ENCODE measurements around the gene HBZ.

DNA sequence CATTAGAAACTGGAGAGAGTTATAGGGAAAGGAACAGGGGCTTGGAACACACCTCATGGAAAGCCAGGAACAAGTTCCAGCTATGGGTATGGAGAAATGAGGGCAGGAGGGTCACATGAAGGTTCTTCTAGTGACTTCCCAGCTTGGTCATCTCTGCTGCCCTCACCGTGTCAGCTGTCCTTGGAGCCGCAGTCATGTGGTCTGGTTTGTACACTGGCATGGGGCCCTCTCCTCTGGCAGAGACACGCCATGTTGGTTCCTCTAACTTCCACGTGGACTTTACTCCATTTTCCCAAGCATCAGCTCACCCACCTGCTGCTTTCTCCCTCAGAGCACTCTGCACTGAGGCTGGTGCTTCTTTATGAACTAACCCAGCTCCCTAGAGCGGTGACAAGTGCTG, 48.1 kb upstream of the HBZ start:
- TF ChIP-seq, protein P1, sequence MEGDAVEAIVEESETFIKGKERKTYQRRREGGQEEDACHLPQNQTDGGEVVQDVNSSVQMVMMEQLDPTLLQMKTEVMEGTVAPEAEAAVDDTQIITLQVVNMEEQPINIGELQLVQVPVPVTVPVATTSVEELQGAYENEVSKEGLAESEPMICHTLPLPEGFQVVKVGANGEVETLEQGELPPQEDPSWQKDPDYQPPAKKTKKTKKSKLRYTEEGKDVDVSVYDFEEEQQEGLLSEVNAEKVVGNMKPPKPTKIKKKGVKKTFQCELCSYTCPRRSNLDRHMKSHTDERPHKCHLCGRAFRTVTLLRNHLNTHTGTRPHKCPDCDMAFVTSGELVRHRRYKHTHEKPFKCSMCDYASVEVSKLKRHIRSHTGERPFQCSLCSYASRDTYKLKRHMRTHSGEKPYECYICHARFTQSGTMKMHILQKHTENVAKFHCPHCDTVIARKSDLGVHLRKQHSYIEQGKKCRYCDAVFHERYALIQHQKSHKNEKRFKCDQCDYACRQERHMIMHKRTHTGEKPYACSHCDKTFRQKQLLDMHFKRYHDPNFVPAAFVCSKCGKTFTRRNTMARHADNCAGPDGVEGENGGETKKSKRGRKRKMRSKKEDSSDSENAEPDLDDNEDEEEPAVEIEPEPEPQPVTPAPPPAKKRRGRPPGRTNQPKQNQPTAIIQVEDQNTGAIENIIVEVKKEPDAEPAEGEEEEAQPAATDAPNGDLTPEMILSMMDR (IDR thresholded peaks at IDR 0.05; ENCODE audit: poor library complexity), result no peak
- no peak for TF ChIP-seq EZH2 (IDR thresholded peaks at IDR 0.05; ENCODE audit: borderline replicate concordance)

Measured in hepatocyte (in vitro differentiated cells).